Muscle of leg (tissue), 11 donors: ENCODE measurements around the gene KLF5. TPM values are rescaled to one million over a fixed set of nuclear protein-coding genes. Genes with fewer than 3 reads are reported as not detected.

Experiments
- DNase-seq: peaks from one replicate; pipeline ENCODE4 v3.0.0; 2013
- H3K27ac ChIP-seq: one replicate; pipeline ENCODE4 v1.5.1; 2013; ENCODE audit warnings: mild to moderate bottlenecking, low read length, control low read depth
- H3K27me3 ChIP-seq: one replicate; pipeline ENCODE4 v1.6.1; 2013; ENCODE audit warnings: low read length; ENCODE audit not compliant: control insufficient read depth, insufficient read depth
- H3K36me3 ChIP-seq: one replicate; pipeline ENCODE4 v1.6.1; 2013; ENCODE audit warnings: low read length; ENCODE audit not compliant: control insufficient read depth, insufficient read depth
- H3K4me1 ChIP-seq: one replicate; pipeline ENCODE4 v1.6.1; 2013; ENCODE audit warnings: low read length; ENCODE audit not compliant: control insufficient read depth, insufficient read depth
- H3K4me3 ChIP-seq: one replicate; pipeline ENCODE4 v1.5.1; 2013; ENCODE audit warnings: low read length, control low read depth
- H3K9me3 ChIP-seq: replicated peaks from 2 replicates; pipeline ENCODE4 v1.6.1; 2013; ENCODE audit warnings: low read depth, low read length; ENCODE audit not compliant: control insufficient read depth
- WGBS: methylation state at CpG from one replicate; pipeline ENCODE4 v1.1.5; 2013; ENCODE audit warnings: missing lambda C conversion rate; ENCODE audit not compliant: insufficient coverage; 5-methylcytosine and 5-hydroxymethylcytosine counted together
- polyA plus RNA-seq, 8 donors: library from polyadenylated mRNA; unstranded; fragments of 120-200 nt; gene quantifications; one replicate each; pipeline versions ENCODE4 v1.2.1 to v1.2.3, GENCODE V29; 2013; ENCODE audit warnings: inconsistent platforms in 1 of 8, low replicate concordance in 1 of 8; ENCODE audit not compliant: insufficient read length in 8 of 8, insufficient read depth in 1 of 8
- total RNA-seq: library from RNA; stranded (reverse); fragments of 120-200 nt; gene quantifications from one replicate; pipeline ENCODE4 v1.2.4, GENCODE V29; 2013

Gene KLF5
- total and polyA plus RNA-seq, 9 donors = 13.6 to 42.9 (median 32.7) TPM

DNA sequence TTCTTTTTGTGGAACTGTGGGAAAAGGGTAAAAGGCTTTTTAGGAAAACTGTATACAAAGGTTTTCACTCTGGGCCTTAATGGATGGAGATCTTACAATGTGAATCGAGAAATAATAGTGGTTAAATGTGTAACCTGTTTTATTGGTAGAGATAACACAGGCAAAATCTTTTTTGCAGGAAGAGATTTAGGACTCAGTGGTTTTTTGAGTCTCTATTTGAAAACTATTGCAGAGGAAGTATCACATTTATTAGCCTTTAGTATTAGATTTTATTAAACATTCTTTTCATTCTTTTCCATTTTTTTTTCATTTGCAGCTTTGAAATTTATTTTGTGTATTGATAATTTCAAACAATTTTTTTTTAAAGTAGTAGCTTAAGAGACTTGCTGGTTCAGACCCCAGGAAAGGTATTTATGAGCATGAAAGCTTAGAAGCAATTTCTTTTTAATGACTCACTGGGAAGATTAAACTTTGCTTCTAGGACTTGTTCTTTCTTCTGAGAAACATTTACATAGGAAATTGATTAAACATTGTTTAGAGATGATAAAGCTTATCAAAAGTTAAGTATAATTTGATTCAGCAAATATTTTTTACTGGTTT is 10.5 kb downstream of the KLF5 start:
- H3K9me3 ChIP-seq = no peaks in the 10 kb centered on the region
- H3K27me3 ChIP-seq = no peaks in the 10 kb centered on the region
- no peak overlapping the region for H3K4me3 ChIP-seq
- no CpG with 5 or more reads among the region's 1 CpG for WGBS
- H3K27ac ChIP-seq = no peak overlapping the region
- DNase-seq = no peak
- no peaks in the 10 kb centered on the region for H3K4me1 ChIP-seq
- peaks cover 3% of the 10 kb centered on the region for H3K36me3 ChIP-seq

DNA sequence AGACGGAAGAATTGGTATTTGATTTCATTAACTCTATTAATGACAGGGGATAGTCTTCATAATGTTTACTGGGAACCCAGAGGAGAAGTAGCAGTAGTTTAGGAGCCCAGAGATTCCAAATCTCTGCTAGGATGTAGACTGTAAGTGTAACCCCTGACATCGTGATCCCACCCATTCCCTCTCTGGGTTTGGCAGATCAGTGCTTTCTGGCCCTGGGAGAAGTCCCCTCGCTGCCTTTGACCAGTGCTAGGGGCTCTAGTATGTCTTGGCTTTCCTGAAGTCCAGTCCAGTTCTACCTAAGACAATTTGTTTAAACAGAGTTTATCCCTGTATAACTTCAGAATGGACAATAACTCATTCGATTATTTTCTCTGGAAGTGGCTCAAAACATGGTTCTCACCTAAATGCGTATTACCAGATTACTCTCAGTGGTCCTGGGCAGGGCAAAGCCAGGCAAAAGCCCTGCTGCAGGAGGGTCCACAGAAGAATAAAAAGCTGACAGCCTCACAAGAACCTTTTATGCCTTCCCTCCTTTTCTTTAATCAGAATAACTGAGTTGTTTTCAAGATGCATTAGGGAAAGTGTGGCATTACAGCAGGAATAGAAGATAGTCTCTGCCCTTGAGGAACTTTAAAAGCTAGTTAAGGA is 11.8 kb downstream of the KLF5 start:
- H3K4me3 ChIP-seq = no peak overlapping the region
- H3K27me3 ChIP-seq = no peaks in the 10 kb centered on the region
- no peak overlapping the region for H3K27ac ChIP-seq
- DNase-seq = no peak
- no peaks in the 10 kb centered on the region for H3K4me1 ChIP-seq
- peaks cover 3% of the 10 kb centered on the region for H3K36me3 ChIP-seq
- WGBS = 88% methylated on average over 5 of the region's 5 CpGs
- no peaks in the 10 kb centered on the region for H3K9me3 ChIP-seq

DNA sequence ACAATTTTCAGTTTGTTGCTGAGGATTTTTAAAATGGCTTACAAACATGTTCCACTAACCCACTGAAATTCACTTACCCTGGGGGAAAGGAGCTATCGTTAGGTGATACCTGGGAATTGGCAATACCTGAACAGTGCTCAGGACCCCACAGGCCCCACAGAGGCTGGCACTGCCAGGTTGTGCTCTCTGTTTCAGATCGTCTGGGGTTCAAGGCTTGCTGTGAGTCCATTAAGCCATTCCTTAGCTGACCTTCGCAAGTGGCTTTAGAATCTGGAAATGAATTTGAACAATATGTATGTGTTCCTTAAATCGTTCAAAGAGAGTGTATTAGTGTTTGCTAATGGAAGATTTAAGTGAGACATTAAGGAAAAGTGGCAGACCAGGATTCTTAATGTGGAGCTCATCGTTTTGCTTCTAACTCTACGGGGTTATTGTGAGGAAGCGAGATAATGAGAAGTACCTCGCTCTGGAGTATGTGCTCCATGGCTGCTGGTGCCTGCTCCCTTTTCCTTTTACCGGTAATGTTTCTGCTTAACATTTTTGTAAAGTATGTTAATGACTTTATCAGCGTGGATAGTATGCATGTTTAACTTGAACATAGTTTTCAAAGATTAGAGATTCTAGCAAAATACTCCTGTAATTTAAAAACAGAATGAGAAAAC is 13.6 kb downstream of the KLF5 start:
- Histone ChIP-seq H3K36me3 (no peaks in the 10 kb centered on the region), H3K9me3 (no peaks in the 10 kb centered on the region), H3K27ac (no peak overlapping the region), H3K4me1 (no peaks in the 10 kb centered on the region), H3K27me3 (no peaks in the 10 kb centered on the region), H3K4me3 (no peak overlapping the region)
- 79% methylated on average over 6 of the region's 10 CpGs for WGBS
- no peak for DNase-seq

DNA sequence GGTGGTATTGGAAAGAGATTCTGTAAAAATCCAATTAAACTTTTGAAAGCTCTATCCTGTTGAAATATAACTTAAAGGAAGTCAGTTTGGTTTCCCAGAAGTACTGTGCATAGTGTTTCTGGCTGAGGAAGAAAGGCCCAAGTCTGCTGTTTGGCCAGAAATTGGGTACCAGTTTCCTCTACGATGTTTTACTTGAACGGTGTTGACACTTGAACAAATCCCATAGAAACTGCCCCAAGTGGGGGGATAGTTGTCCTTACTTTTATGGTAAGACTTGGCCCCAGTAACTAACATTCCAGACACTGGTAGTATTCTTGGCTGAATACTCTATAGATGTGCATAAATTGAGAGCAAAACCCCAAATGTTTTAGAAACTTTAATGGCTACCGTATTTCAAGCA is 14.2 kb downstream of the KLF5 start:
- Histone ChIP-seq H3K9me3 (no peaks in the 10 kb centered on the region), H3K27ac (no peak overlapping the region), H3K4me1 (no peaks in the 10 kb centered on the region), H3K4me3 (no peak overlapping the region), H3K36me3 (no peaks in the 10 kb centered on the region), H3K27me3 (no peaks in the 10 kb centered on the region)
- DNase-seq = no peak
- no CpG with 5 or more reads among the region's 3 CpGs for WGBS

DNA sequence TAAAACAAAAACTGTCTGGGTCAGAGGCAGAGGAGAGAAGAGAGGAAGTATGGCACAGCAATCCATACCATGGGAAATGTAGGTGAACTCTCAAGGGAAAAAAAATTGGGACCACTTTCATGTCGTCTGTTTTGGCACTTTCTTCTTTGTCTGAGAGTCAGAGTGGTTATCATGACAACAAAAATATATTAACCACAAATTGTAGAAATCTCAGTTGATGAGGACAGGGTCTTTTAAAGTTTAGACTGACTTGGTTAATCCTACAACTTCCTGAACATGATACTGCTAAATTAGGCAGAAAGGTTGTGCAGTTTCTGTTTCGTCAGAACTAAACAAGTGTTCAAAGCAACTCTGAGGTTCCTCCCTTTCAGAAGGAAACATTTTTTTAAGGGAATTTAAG is 15.2 kb downstream of the KLF5 start:
- Histone ChIP-seq H3K27me3 (no peaks in the 10 kb centered on the region), H3K4me1 (no peaks in the 10 kb centered on the region), H3K36me3 (no peaks in the 10 kb centered on the region), H3K4me3 (no peak overlapping the region), H3K9me3 (no peaks in the 10 kb centered on the region), H3K27ac (no peak overlapping the region)
- WGBS = no CpG with 5 or more reads among the region's 2 CpGs
- DNase-seq = no peak

DNA sequence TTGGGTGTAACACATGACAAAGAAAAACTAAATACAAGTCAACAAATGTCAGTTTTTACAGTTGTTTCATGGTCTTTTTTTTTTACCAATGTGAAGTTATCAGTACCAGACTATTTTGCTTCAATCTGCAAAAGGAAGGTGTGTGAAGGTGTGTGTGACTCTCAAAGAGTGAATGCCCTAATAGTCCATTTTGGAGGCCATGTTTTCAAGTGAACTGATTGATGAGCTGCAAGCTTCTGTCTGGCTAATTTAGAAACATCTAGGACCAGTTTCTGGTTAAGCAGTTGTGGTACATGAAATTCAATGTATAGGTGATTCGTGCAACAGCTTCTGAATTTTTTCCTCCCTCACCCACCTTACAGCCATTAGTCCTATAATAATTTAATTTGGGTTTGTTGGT is 16.1 kb downstream of the KLF5 start:
- DNase-seq = no peak
- no peak overlapping the region for H3K27ac ChIP-seq
- no peaks in the 10 kb centered on the region for H3K4me1 ChIP-seq
- H3K4me3 ChIP-seq = no peak overlapping the region
- H3K9me3 ChIP-seq = no peaks in the 10 kb centered on the region
- no peaks in the 10 kb centered on the region for H3K27me3 ChIP-seq
- no peaks in the 10 kb centered on the region for H3K36me3 ChIP-seq
- WGBS = no CpG with 5 or more reads among the region's 1 CpG

DNA sequence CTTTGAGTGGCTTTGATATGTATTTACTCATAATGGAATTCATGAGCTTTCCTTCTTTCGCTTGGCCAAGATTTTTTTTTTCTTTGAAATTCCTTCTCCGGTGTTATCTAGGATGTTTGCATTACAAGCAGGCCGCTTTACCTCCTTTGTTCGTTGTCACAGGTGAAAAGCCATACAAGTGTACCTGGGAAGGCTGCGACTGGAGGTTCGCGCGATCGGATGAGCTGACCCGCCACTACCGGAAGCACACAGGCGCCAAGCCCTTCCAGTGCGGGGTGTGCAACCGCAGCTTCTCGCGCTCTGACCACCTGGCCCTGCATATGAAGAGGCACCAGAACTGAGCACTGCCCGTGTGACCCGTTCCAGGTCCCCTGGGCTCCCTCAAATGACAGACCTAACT is 16.7 kb downstream of the KLF5 start:
- no peaks in the 10 kb centered on the region for H3K27me3 ChIP-seq
- DNase-seq = no peak
- H3K4me1 ChIP-seq = no peaks in the 10 kb centered on the region
- H3K36me3 ChIP-seq = no peaks in the 10 kb centered on the region
- H3K4me3 ChIP-seq = no peak overlapping the region
- H3K27ac ChIP-seq = no peak overlapping the region
- 47% methylated on average over 13 of the region's 18 CpGs for WGBS
- H3K9me3 ChIP-seq = no peaks in the 10 kb centered on the region

DNA sequence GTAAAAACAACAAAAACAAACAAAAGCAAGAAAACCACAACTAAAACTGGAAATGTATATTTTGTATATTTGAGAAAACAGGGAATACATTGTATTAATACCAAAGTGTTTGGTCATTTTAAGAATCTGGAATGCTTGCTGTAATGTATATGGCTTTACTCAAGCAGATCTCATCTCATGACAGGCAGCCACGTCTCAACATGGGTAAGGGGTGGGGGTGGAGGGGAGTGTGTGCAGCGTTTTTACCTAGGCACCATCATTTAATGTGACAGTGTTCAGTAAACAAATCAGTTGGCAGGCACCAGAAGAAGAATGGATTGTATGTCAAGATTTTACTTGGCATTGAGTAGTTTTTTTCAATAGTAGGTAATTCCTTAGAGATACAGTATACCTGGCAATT is 17.1 kb downstream of the KLF5 start:
- no peaks in the 10 kb centered on the region for H3K9me3 ChIP-seq
- 56% methylated on average over 2 of the region's 2 CpGs for WGBS
- DNase-seq = no peak
- no peaks in the 10 kb centered on the region for H3K27me3 ChIP-seq
- H3K4me1 ChIP-seq = no peaks in the 10 kb centered on the region
- no peak overlapping the region for H3K4me3 ChIP-seq
- no peaks in the 10 kb centered on the region for H3K36me3 ChIP-seq
- H3K27ac ChIP-seq = no peak overlapping the region

DNA sequence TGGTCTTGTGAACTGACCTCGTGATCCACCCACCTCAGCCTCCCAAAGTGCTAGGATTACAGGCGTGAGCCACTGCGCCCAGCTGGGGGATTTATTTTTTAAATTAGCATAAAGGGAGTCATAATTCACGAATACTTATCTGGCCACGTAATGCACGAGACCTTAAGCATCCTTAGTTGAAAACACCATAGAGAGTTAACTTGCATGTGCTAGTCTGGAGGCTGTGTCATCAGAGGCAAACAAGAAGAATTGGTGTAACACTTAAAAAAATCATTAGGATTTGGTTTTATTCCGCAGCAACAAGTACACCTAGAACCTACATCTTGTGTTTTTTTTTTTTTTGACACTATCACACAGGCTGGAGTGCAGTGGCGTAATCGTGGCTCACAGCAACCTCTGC is 19.1 kb downstream of the KLF5 start:
- no peaks in the 10 kb centered on the region for H3K4me1 ChIP-seq
- H3K4me3 ChIP-seq = no peak overlapping the region
- no peak overlapping the region for H3K27ac ChIP-seq
- 93% methylated on average over 6 of the region's 9 CpGs for WGBS
- no peaks in the 10 kb centered on the region for H3K27me3 ChIP-seq
- no peaks in the 10 kb centered on the region for H3K36me3 ChIP-seq
- DNase-seq = no peak
- no peaks in the 10 kb centered on the region for H3K9me3 ChIP-seq

DNA sequence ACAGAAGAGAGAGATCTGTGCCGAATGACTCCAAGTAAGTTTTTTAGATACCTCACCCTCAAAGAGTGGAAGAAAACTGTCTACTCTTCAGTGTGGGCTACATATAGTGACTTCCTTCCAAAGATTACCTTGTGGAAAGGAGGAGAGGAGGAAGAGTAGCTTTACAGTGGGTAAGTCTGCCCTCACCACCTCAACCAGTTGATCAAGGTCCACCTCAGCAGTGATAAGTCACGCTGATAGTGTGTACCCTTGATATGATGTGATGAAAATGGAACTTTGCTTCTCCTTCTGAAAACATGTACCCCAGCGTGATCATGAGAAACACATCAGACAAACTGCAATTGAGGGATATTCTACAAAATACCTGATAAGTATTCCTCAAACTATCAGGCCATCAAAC is 20.6 kb downstream of the KLF5 start:
- H3K27me3 ChIP-seq = no peaks in the 10 kb centered on the region
- no peaks in the 10 kb centered on the region for H3K4me1 ChIP-seq
- H3K27ac ChIP-seq = no peak overlapping the region
- H3K9me3 ChIP-seq = no peaks in the 10 kb centered on the region
- H3K36me3 ChIP-seq = no peaks in the 10 kb centered on the region
- WGBS = no CpG with 5 or more reads among the region's 3 CpGs
- H3K4me3 ChIP-seq = no peak overlapping the region
- DNase-seq = no peak
